H1 (cell line): ENCODE measurements around the gene PRTG. TPM values are rescaled to one million over a fixed set of nuclear protein-coding genes. Genes with fewer than 3 reads are reported as not detected.

Experiments
- CTCF ChIA-PET: fragments of 300-600 bp; sonication (Branson Sonifier 250); formaldehyde crosslinking; loops from one replicate; lab custom pipeline; 2021; ENCODE audit not compliant: partially characterized antibody; lab: Charles Lee
- POLR2A ChIA-PET: fragments of 300-600 bp; sonication (Branson Sonifier 250); formaldehyde crosslinking; loops from one replicate; lab custom pipeline; 2021; ENCODE audit warnings: inconsistent platforms; ENCODE audit not compliant: partially characterized antibody; lab: Charles Lee
- DNase-seq, 2 experiments: peaks; one replicate each; pipeline versions ENCODE4 v3.0.0 to v3.0.0-alpha.2; 2010 to 2022; ENCODE audit warnings: low spot score in 2 of 2, low read depth in 1 of 2, mixed read lengths in 1 of 2
- FAIRE-seq: peaks from 2 replicates; lab custom pipeline; 2011; peaks lifted over from hg19 to GRCh38; lab: Jason Lieb, UNC
- H2AFZ ChIP-seq: 2 replicates; pipeline ENCODE4 v1.8.1; 2012; ENCODE audit warnings: low read length, inconsistent platforms
- H2AK5ac ChIP-seq: 2 replicates; pipeline ENCODE4 v1.6.1; 2013; ENCODE audit warnings: low read depth, low read length
- H2BK120ac ChIP-seq: replicated peaks from 2 replicates; pipeline ENCODE3; 2013; ENCODE audit warnings: low read depth, low read length, inconsistent platforms
- H2BK12ac ChIP-seq: 2 replicates; pipeline ENCODE4 v1.6.1; 2013; ENCODE audit warnings: low read depth, low read length
- H2BK15ac ChIP-seq: 2 replicates; pipeline ENCODE4 v1.6.1; 2013; ENCODE audit warnings: low read length
- H2BK20ac ChIP-seq: 2 replicates; pipeline ENCODE4 v1.6.1; 2013; ENCODE audit warnings: low read length
- H2BK5ac ChIP-seq: 2 replicates; pipeline ENCODE4 v1.6.1; 2013; ENCODE audit warnings: low read depth, low read length
- H3K14ac ChIP-seq: 2 replicates; pipeline ENCODE4 v1.6.1; 2013; ENCODE audit warnings: inconsistent platforms; ENCODE audit not compliant: insufficient read length
- H3K18ac ChIP-seq: 2 replicates; pipeline ENCODE4 v1.6.1; 2013; ENCODE audit warnings: low read length; ENCODE audit errors: extremely low read depth
- H3K23ac ChIP-seq: 2 replicates; pipeline ENCODE4 v1.6.1; 2013; ENCODE audit warnings: inconsistent platforms; ENCODE audit not compliant: insufficient read length
- H3K23me2 ChIP-seq: 2 replicates; pipeline ENCODE4 v1.6.1; 2013; ENCODE audit warnings: low read depth, low read length
- H3K27ac ChIP-seq: 2 replicates; pipeline ENCODE4 v1.6.1; 2011; ENCODE audit warnings: low read depth, low read length, inconsistent platforms
- H3K27me3 ChIP-seq, 4 experiments: replicated peaks in 1 of 4; 1 replicate in 1 of 4; 2 replicates in 3 of 4; pipeline versions ENCODE4 v1.6.1 to v1.8.1; 2011 to 2013; ENCODE audit warnings: low read length in 3 of 4, mild to moderate bottlenecking in 3 of 4, inconsistent platforms in 2 of 4, mixed read lengths in 2 of 4, moderate library complexity in 1 of 4; ENCODE audit not compliant: control insufficient read depth in 3 of 4, insufficient read depth in 3 of 4; ENCODE audit errors: extremely low read depth in 1 of 4
- H3K36me3 ChIP-seq, 4 experiments: 2 replicates each; pipeline versions ENCODE4 v1.6.1 to v1.8.1; 2011 to 2013; ENCODE audit warnings: mild to moderate bottlenecking in 4 of 4, low read length in 3 of 4, moderate library complexity in 2 of 4, control low read depth in 1 of 4, inconsistent platforms in 1 of 4; ENCODE audit not compliant: insufficient read depth in 4 of 4, control insufficient read depth in 2 of 4
- H3K4ac ChIP-seq: replicated peaks from 2 replicates; pipeline ENCODE3; 2013; ENCODE audit warnings: low read length, low read depth, mixed read lengths, inconsistent platforms; ENCODE audit not compliant: insufficient read length
- H3K4me1 ChIP-seq, 4 experiments: replicated peaks in 1 of 4; 1 replicate in 1 of 4; 2 replicates in 3 of 4; pipeline versions ENCODE4 v1.6.1 to v1.8.1; 2011 to 2013; ENCODE audit warnings: low read length in 3 of 4, inconsistent platforms in 2 of 4, mixed read lengths in 1 of 4; ENCODE audit not compliant: insufficient read depth in 4 of 4, control insufficient read depth in 3 of 4
- H3K4me2 ChIP-seq, 2 experiments: 2 replicates each; pipeline versions ENCODE4 v1.6.1 to v1.8.1; 2011 to 2013; ENCODE audit warnings: low read depth in 2 of 2, low read length in 2 of 2, control low read depth in 1 of 2, inconsistent platforms in 1 of 2, mild to moderate bottlenecking in 1 of 2; ENCODE audit not compliant: insufficient read depth in 1 of 2
- H3K4me3 ChIP-seq, 4 experiments: fragments of 200-600, 300-600 bp in 1 of 4; sonication (generic), shearing (Covaris generic), sonication (Bioruptor Twin) in 1 of 4; 2 replicates each; pipeline versions ENCODE4 v1.5.1 to v1.8.1; 2011 to 2016; ENCODE audit warnings: low read length in 4 of 4, low read depth in 3 of 4, control low read depth in 2 of 4, inconsistent platforms in 2 of 4, mild to moderate bottlenecking in 2 of 4, mixed read lengths in 1 of 4, moderate library complexity in 1 of 4; ENCODE audit not compliant: insufficient read depth in 2 of 4; ENCODE audit errors: extremely low read depth in 1 of 4
- H3K56ac ChIP-seq: replicated peaks from 2 replicates; pipeline ENCODE3; 2013; ENCODE audit warnings: low read depth, mild to moderate bottlenecking, mixed read lengths, low read length, inconsistent platforms; ENCODE audit not compliant: insufficient read length
- H3K79me1 ChIP-seq: 2 replicates; pipeline ENCODE4 v1.6.1; 2013; ENCODE audit warnings: low read depth, low read length, control low read depth
- H3K79me2 ChIP-seq, 2 experiments: 2 replicates each; pipeline versions ENCODE4 v1.6.1 to v1.8.1; 2012 to 2013; ENCODE audit warnings: low read length in 2 of 2, mild to moderate bottlenecking in 2 of 2, inconsistent platforms in 1 of 2; ENCODE audit not compliant: insufficient read depth in 2 of 2, control insufficient read depth in 1 of 2
- H3K9ac ChIP-seq, 4 experiments: replicated peaks in 1 of 4; 1 replicate in 1 of 4; 2 replicates in 3 of 4; pipeline versions ENCODE4 v1.6.1 to v1.8.1; 2011 to 2013; ENCODE audit warnings: low read depth in 3 of 4, low read length in 3 of 4, control low read depth in 2 of 4, mild to moderate bottlenecking in 2 of 4, moderate library complexity in 2 of 4, inconsistent platforms in 1 of 4; ENCODE audit errors: extremely low read depth in 1 of 4
- H3K9me3 ChIP-seq, 2 experiments: 2 replicates each; pipeline versions ENCODE4 v1.6.1 to v1.8.1; 2012 to 2013; ENCODE audit warnings: mild to moderate bottlenecking in 2 of 2, moderate library complexity in 2 of 2, control low read depth in 1 of 2, inconsistent platforms in 1 of 2, low read depth in 1 of 2, low read length in 1 of 2, mixed read lengths in 1 of 2; ENCODE audit not compliant: insufficient read depth in 2 of 2
- H4K20me1 ChIP-seq, 2 experiments: replicated peaks in 1 of 2; 2 replicates each; pipeline versions ENCODE3 to v1.8.1; 2011 to 2013; ENCODE audit warnings: inconsistent platforms in 2 of 2, low read length in 2 of 2, mild to moderate bottlenecking in 1 of 2; ENCODE audit not compliant: insufficient read depth in 2 of 2, control insufficient read depth in 1 of 2
- H4K5ac ChIP-seq: 2 replicates; pipeline ENCODE4 v1.6.1; 2013; ENCODE audit warnings: low read length, low read depth, mixed read lengths, inconsistent platforms; ENCODE audit not compliant: insufficient read length
- H4K8ac ChIP-seq: 2 replicates; pipeline ENCODE4 v1.8.0; 2013; ENCODE audit warnings: mild to moderate bottlenecking, moderate library complexity, low read length, inconsistent platforms; ENCODE audit not compliant: insufficient read depth; ENCODE audit errors: extremely low read depth
- H4K91ac ChIP-seq: replicated peaks from 2 replicates; pipeline ENCODE3; 2013; ENCODE audit warnings: low read length, mixed read lengths, inconsistent platforms; ENCODE audit not compliant: insufficient read length
- ASH2L ChIP-seq: fragments of 200-600, 300-600 bp; sonication (generic); IDR thresholded peaks from one replicate; pipeline ENCODE4 v1.7.1; 2017; ENCODE audit warnings: low read length
- BACH1 ChIP-seq: IDR thresholded peaks from 2 replicates; pipeline ENCODE4 v1.6.1; 2012; ENCODE audit warnings: low read length, improper control_type of control experiment
- CHD1 ChIP-seq: IDR thresholded peaks from 2 replicates; pipeline ENCODE4 v1.6.1; 2012; ENCODE audit warnings: low read depth, low read length, improper control_type of control experiment
- CTBP2 ChIP-seq: IDR thresholded peaks from 2 replicates; pipeline ENCODE4 v1.7.0; 2011; ENCODE audit warnings: borderline replicate concordance, mild to moderate bottlenecking, moderate library complexity, mixed read lengths, low read length; ENCODE audit not compliant: insufficient read depth, insufficient read length
- HDAC6 ChIP-seq: IDR thresholded peaks from one replicate; pipeline ENCODE4 v1.7.1; 2012; ENCODE audit warnings: low read depth, mild to moderate bottlenecking, inconsistent platforms, low read length, moderate library complexity
- KDM1A ChIP-seq: fragments of 200-600, 300-600 bp; sonication (generic); IDR thresholded peaks from 2 replicates; pipeline ENCODE4 v1.7.1; 2016; ENCODE audit warnings: mild to moderate bottlenecking, low read length, borderline replicate concordance
- PHF8 ChIP-seq: fragments of 200-600 bp; sonication (generic); conservative IDR thresholded peaks from 2 replicates; pipeline ENCODE4 v1.7.1; 2012; ENCODE audit warnings: low read depth, mild to moderate bottlenecking, inconsistent platforms, low read length, moderate library complexity
- POU5F1 ChIP-seq: IDR thresholded peaks from 2 replicates; pipeline ENCODE4 v1.6.1; 2011; ENCODE audit warnings: low read depth, mild to moderate bottlenecking, low read length, moderate library complexity
- RNF2 ChIP-seq: fragments of 200-900, 300-1000 bp; sonication (generic); IDR thresholded peaks from 2 replicates; pipeline ENCODE4 v1.7.1; 2016; ENCODE audit warnings: borderline replicate concordance, low read depth, mild to moderate bottlenecking, antibody characterized with exemption, low read length; ENCODE audit not compliant: poor library complexity, severe bottlenecking; ENCODE audit errors: missing control alignments
- SIX5 ChIP-seq: IDR thresholded peaks from 2 replicates; pipeline ENCODE4 v1.6.1; 2011; ENCODE audit warnings: mild to moderate bottlenecking, low read depth, low read length
- SP4 ChIP-seq: IDR thresholded peaks from 2 replicates; pipeline ENCODE4 v1.6.1; 2012; ENCODE audit warnings: low read length, inconsistent platforms
- SUZ12 ChIP-seq: fragments of 200-600 bp; sonication (generic); IDR thresholded peaks from 2 replicates; pipeline ENCODE4 v1.6.1; 2012; ENCODE audit warnings: mild to moderate bottlenecking, inconsistent platforms, low read length, moderate library complexity, mixed read lengths
- TBP ChIP-seq: IDR thresholded peaks from 2 replicates; pipeline ENCODE4 v1.6.1; 2011; ENCODE audit warnings: low read depth, low read length, improper control_type of control experiment
- ZNF274 ChIP-seq: IDR thresholded peaks from 2 replicates; pipeline ENCODE4 v1.7.0; 2012; ENCODE audit warnings: low read length, borderline replicate concordance; ENCODE audit errors: extremely low read depth
- WGBS, 2 experiments: shearing (Covaris generic) in 1 of 2; methylation state at CpG; one replicate each; pipeline versions ENCODE4 v1.1.6 to v1.1.7; 2013 to 2015; ENCODE audit warnings: low lambda C conversion rate in 2 of 2, mixed read lengths in 2 of 2, inconsistent platforms in 1 of 2, low coverage in 1 of 2, missing lambda C conversion rate in 1 of 2; ENCODE audit not compliant: insufficient replicate concordance in 2 of 2, insufficient coverage in 1 of 2, insufficient read length in 1 of 2; ENCODE audit errors: extremely low coverage in 1 of 2, missing lambda C conversion rate in 1 of 2; 5-methylcytosine and 5-hydroxymethylcytosine counted together
- polyA plus RNA-seq, 7 experiments: library from polyadenylated mRNA; depleted of rRNA in 3 of 7; stranded (reverse) in 5 of 7; unstranded in 2 of 7; fragments of >200 nt in 5 of 7; fragments of 200-250 nt in 2 of 7; gene quantifications; 1 replicate in 5 of 7; 2 replicates in 1 of 7; 4 replicates in 1 of 7; pipeline versions ENCODE4 v1.2.1 to v1.2.3, GENCODE V29; 2011 to 2013; ENCODE audit warnings: missing spikeins in 2 of 7, mixed read lengths in 2 of 7
- total RNA-seq: library from RNA; stranded (reverse); fragmentation: NEBNext Ultra II Directional; extraction: Animal tissue kit (Norgen Biotek cat#: 25700); gene quantifications from 2 replicates; pipeline ENCODE4 v1.2.1, GENCODE V29; 2021
- TF ChIP-seq, protein P1 (sequence below): IDR thresholded peaks from 2 replicates; pipeline ENCODE4 v1.6.1; 2011; ENCODE audit warnings: low read depth, mild to moderate bottlenecking, low read length; ENCODE audit not compliant: insufficient read depth

The PRTG gene
- total and polyA plus RNA-seq, 2 of the 8 experiments (the other 6 are each of a cell fraction or from before 2014, with no cell fraction given): 3.1 to 3.2 TPM

- Histone ChIP-seq H3K9me3 (no peaks in the 10 kb centered on the region), H2AFZ (no peak overlapping the region), H3K79me2 (no peaks in the 10 kb centered on the region), H3K27me3 (no peaks in the 10 kb centered on the region), H3K4me2 (no peak overlapping the region), H2BK15ac (no peak overlapping the region), H2AK5ac (no peak overlapping the region), H4K20me1 (no peaks in the 10 kb centered on the region), H2BK5ac (no peak overlapping the region), H3K79me1 (no peaks in the 10 kb centered on the region), H4K91ac (no peak overlapping the region), H3K9ac (no peak overlapping the region), H2BK120ac (no peak overlapping the region), H3K14ac (no peak overlapping the region), H3K4me1 (peaks cover 0 to 1% (median under 1%) of the 10 kb centered on the region in 4 experiments; a peak in 3 of 7 replicates), H4K5ac (no peak overlapping the region), H3K18ac (no peak overlapping the region), H2BK12ac (no peak overlapping the region), H3K4me3 (no peak overlapping the region), H3K23me2 (no peaks in the 10 kb centered on the region), H4K8ac (no peak overlapping the region), H3K36me3 (no peaks in the 10 kb centered on the region), H3K56ac (no peak overlapping the region), H2BK20ac (no peak overlapping the region), H3K23ac (no peak overlapping the region), H3K4ac (no peak overlapping the region), H3K27ac (no peak overlapping the region)
- POLR2A ChIA-PET: no interaction called here
- WGBS, 2 experiments: 88% methylated on average over 5 of the region's 5 CpGs; no CpG with 5 or more reads in 1 of the 2 experiments
- FAIRE-seq (no peak), DNase-seq (no peak)
- CTCF ChIA-PET: no interaction called here
- TF ChIP-seq TBP (no peak), CHD1 (no peak), POU5F1 (no peak), RNF2 (no peak), SP4 (no peak), ZNF274 (no peak), CTBP2 (no peak), KDM1A (no peak), SIX5 (no peak), ASH2L (no peak), SUZ12 (no peak), BACH1 (no peak), PHF8 (no peak), HDAC6 (no peak)
- TF ChIP-seq, protein P1, sequence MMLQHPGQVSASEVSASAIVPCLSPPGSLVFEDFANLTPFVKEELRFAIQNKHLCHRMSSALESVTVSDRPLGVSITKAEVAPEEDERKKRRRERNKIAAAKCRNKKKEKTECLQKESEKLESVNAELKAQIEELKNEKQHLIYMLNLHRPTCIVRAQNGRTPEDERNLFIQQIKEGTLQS: no peak
Observed at GRCh38 chr15:55681631-55682030, 61.3 kb downstream of the PRTG start.
